ENCODE results near the gene XPO1.

DNA sequence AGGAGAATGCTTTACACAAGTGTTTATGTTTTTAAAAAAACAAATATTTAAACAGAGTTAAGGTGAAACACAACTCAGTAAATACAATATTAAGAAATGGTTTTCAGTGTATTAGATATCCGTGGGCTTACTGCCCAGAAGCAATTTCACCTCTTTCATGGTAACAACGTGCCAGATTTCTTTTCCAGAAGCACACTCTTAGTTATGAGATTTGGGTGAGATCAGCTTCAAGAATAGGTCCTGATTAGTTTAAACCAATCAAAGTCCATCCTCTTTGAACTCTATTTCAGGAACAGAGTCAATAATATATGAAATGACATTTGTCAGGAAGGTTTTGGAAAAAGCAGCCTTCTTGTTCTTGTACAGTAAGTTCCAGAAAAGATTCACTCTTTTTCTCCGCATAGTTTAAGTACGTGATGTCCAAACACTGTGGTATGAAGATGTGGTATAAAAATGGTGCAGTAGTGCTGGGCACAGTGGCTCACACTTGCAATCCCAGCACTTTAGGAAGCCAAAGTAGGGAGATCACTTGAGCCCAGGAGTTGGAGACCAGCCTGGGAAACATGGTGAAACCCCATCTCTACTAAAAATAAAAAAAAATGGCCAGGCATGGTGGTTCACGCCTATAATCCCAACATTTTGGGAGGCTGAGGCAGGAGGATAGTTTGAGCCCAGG is 81.9 kb downstream of the XPO1 start:
- TF ChIP-seq, protein P1, sequence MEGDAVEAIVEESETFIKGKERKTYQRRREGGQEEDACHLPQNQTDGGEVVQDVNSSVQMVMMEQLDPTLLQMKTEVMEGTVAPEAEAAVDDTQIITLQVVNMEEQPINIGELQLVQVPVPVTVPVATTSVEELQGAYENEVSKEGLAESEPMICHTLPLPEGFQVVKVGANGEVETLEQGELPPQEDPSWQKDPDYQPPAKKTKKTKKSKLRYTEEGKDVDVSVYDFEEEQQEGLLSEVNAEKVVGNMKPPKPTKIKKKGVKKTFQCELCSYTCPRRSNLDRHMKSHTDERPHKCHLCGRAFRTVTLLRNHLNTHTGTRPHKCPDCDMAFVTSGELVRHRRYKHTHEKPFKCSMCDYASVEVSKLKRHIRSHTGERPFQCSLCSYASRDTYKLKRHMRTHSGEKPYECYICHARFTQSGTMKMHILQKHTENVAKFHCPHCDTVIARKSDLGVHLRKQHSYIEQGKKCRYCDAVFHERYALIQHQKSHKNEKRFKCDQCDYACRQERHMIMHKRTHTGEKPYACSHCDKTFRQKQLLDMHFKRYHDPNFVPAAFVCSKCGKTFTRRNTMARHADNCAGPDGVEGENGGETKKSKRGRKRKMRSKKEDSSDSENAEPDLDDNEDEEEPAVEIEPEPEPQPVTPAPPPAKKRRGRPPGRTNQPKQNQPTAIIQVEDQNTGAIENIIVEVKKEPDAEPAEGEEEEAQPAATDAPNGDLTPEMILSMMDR (IDR thresholded peaks at IDR 0.05; ENCODE audit: insufficient read depth, low read length, poor library complexity, severe bottlenecking), result no peak
- TF ChIP-seq EZH2phosphoT487 (conservative IDR thresholded peaks at IDR 0.05; ENCODE audit: low read length), result no peak

All from SU-DHL-6 (cell line).